ENCODE measurements around the gene COBLL1. TPM values are rescaled to one million over a fixed set of nuclear protein-coding genes. Genes with fewer than 3 reads are reported as not detected.
A peak's percentile ranks its signal among the peaks of the same experiment; 100 is the strongest.

Gene COBLL1
- total RNA-seq, 1 donor from 2014 or later, result 46.9 TPM

- DNase-seq (ENCODE audit: low spot score), result peak; percentile 40
These were observed 124.4 kb downstream of the COBLL1 start for GRCh38 chr2:164717000-164717803.

GRCh38 chr2:164714471-164714870, 127.2 kb downstream of the COBLL1 start:
- no peak for DNase-seq (ENCODE audit: low spot score)

- no peak for DNase-seq (ENCODE audit: low spot score)
These were observed 129.9 kb downstream of the COBLL1 start for GRCh38 chr2:164711766-164712138.

- no peak for DNase-seq (ENCODE audit: low spot score)
These were observed 130.5 kb downstream of the COBLL1 start for GRCh38 chr2:164710837-164711765.

GRCh38 chr2:164710252-164710836, 131.3 kb downstream of the COBLL1 start:
- peak; percentile 33 for DNase-seq (ENCODE audit: low spot score)

GRCh38 chr2:164706522-164706921, 135.1 kb downstream of the COBLL1 start:
- no peak for DNase-seq (ENCODE audit: low spot score)

GRCh38 chr2:164705412-164706167, 136.0 kb downstream of the COBLL1 start:
- DNase-seq (ENCODE audit: low spot score), result no peak

- DNase-seq (ENCODE audit: low spot score), result no peak
These were observed 137.5 kb downstream of the COBLL1 start for GRCh38 chr2:164703915-164704706.

GRCh38 chr2:164701565-164701964, 140.1 kb downstream of the COBLL1 start:
- no peak for DNase-seq (ENCODE audit: low spot score)

GRCh38 chr2:164700390-164700789, 141.2 kb downstream of the COBLL1 start:
- DNase-seq (ENCODE audit: low spot score), result no peak

GRCh38 chr2:164697688-164698461, 143.7 kb downstream of the COBLL1 start:
- DNase-seq (ENCODE audit: low spot score), result no peak

- no peak for DNase-seq (ENCODE audit: low spot score)
These were observed 145.0 kb downstream of the COBLL1 start for GRCh38 chr2:164696634-164697033.

- no peak for DNase-seq (ENCODE audit: low spot score)
These were observed 147.3 kb downstream of the COBLL1 start for GRCh38 chr2:164694275-164694695.

GRCh38 chr2:164693834-164694233, 147.8 kb downstream of the COBLL1 start:
- DNase-seq (ENCODE audit: low spot score), result no peak

- no peak for DNase-seq (ENCODE audit: low spot score)
These were observed 148.2 kb downstream of the COBLL1 start for GRCh38 chr2:164693390-164693789.

GRCh38 chr2:164692958-164693357, 148.7 kb downstream of the COBLL1 start:
- no peak for DNase-seq (ENCODE audit: low spot score)

GRCh38 chr2:164692114-164692513, 149.5 kb downstream of the COBLL1 start:
- DNase-seq (ENCODE audit: low spot score), result no peak

GRCh38 chr2:164691346-164691887, 150.2 kb downstream of the COBLL1 start:
- DNase-seq (ENCODE audit: low spot score), result no peak

GRCh38 chr2:164690361-164690760, 151.3 kb downstream of the COBLL1 start:
- no peak for DNase-seq (ENCODE audit: low spot score)
